HepG2 (cell line): ENCODE results near the gene RNF175. TPM values are rescaled to one million over a fixed set of nuclear protein-coding genes. Genes with fewer than 3 reads are reported as not detected.
A peak's percentile ranks its signal among the peaks of the same experiment; 100 is the strongest.

Source experiments
- ATAC-seq: fragments of 200-7000 bp; cut with Tn5 transposase; 3 replicates; pipeline ENCODE4 v1.9.1; 2020; ENCODE audit warnings: mild to moderate bottlenecking, moderate library complexity
- BruUV-seq: library from RNA; stranded (reverse); fragments of 400-500 nt; replicated peaks from 2 replicates; lab custom pipeline; 2021; lab: Mats Ljungman, UMichigan
- CTCF ChIA-PET: fragments of 300-600 bp; formaldehyde crosslinking; extraction: SDS; loops from one replicate; lab custom pipeline; 2021; ENCODE audit warnings: low total read pairs, inconsistent platforms, low intra/inter-chr PET ratio; lab: Yijun Ruan, JAX
- POLR2A ChIA-PET: fragments of 350-600 bp; sonication (Branson Sonifier 250); formaldehyde crosslinking; loops from one replicate; lab custom pipeline; 2020; ENCODE audit warnings: antibody characterized with exemption, inconsistent platforms; lab: Yijun Ruan, JAX
- DNase-seq: peaks from one replicate; pipeline ENCODE4 v3.0.0-alpha.2; 2015; ENCODE audit warnings: low spot score
- FAIRE-seq: peaks from 3 replicates; lab custom pipeline; 2011; peaks lifted over from hg19 to GRCh38; lab: Jason Lieb, UNC
- H2AFZ ChIP-seq: one replicate; pipeline ENCODE4 v1.6.1; 2011; ENCODE audit warnings: low read length, inconsistent platforms
- H3K27ac ChIP-seq: fragments of 300-600 bp; 3 replicates; pipeline ENCODE4 v1.8.0; 2011; ENCODE audit warnings: mixed run types, mild to moderate bottlenecking, mixed read lengths, low read length, inconsistent platforms; ENCODE audit not compliant: insufficient read depth; ENCODE audit errors: extremely low read length
- H3K27me3 ChIP-seq, 2 experiments: fragments of 200-600 bp in 1 of 2; 2 replicates in 1 of 2; 3 replicates in 1 of 2; pipeline versions ENCODE4 v1.6.0 to v1.8.0; 2011; ENCODE audit warnings: low read length in 2 of 2, mild to moderate bottlenecking in 2 of 2, moderate library complexity in 2 of 2, inconsistent platforms in 1 of 2; ENCODE audit not compliant: insufficient read depth in 2 of 2, control insufficient read depth in 1 of 2
- H3K36me3 ChIP-seq, 2 experiments: fragments of 200-600 bp in 1 of 2; replicated peaks in 1 of 2; 2 replicates in 1 of 2; 3 replicates in 1 of 2; pipeline versions ENCODE4 v1.5.1 to v1.8.0; 2011; ENCODE audit warnings: low read length in 2 of 2, inconsistent platforms in 1 of 2; ENCODE audit not compliant: insufficient read depth in 2 of 2, control insufficient read depth in 1 of 2
- H3K4me1 ChIP-seq: 2 replicates; pipeline ENCODE4 v1.5.1; 2012; ENCODE audit warnings: low read length, inconsistent platforms; ENCODE audit not compliant: insufficient read depth
- H3K4me2 ChIP-seq: 2 replicates; pipeline ENCODE4 v1.6.0; 2011; ENCODE audit warnings: low read depth, low read length, inconsistent platforms
- H3K4me3 ChIP-seq, 3 experiments: fragments of 200-600 bp in 1 of 3; sonication (generic), shearing (Covaris generic) in 1 of 3; replicated peaks in 1 of 3; 2 replicates each; pipeline ENCODE4 v1.5.1; 2011 to 2016; ENCODE audit warnings: low read length in 3 of 3, inconsistent platforms in 2 of 3, low read depth in 2 of 3, mild to moderate bottlenecking in 2 of 3, control low read depth in 1 of 3, mixed read lengths in 1 of 3; ENCODE audit not compliant: insufficient read depth in 1 of 3
- H3K79me2 ChIP-seq: one replicate; pipeline ENCODE4 v1.6.1; 2011; ENCODE audit warnings: low read length, inconsistent platforms; ENCODE audit not compliant: insufficient read depth
- H3K9ac ChIP-seq: 2 replicates; pipeline ENCODE4 v1.6.0; 2011; ENCODE audit warnings: mild to moderate bottlenecking, low read depth, low read length, inconsistent platforms; ENCODE audit not compliant: insufficient read depth
- H3K9me3 ChIP-seq: 2 replicates; pipeline ENCODE4 v1.5.1; 2012; ENCODE audit warnings: mild to moderate bottlenecking, low read length
- H4K20me1 ChIP-seq: 2 replicates; pipeline ENCODE4 v1.6.0; 2011; ENCODE audit warnings: inconsistent platforms, mild to moderate bottlenecking, low read length, moderate library complexity; ENCODE audit not compliant: insufficient read depth
- CEBPB ChIP-seq: IDR thresholded peaks from 2 replicates; pipeline ENCODE4 v1.6.1; 2011; ENCODE audit warnings: low read depth, low read length, improper control_type of control experiment, borderline replicate concordance
- KDM5A ChIP-seq: fragments of 200-600 bp; sonication (generic); IDR thresholded peaks from 2 replicates; pipeline ENCODE4 v1.7.0; 2018; ENCODE audit warnings: antibody characterized with exemption, mild to moderate bottlenecking, low read length, borderline replicate concordance
- MAFF ChIP-seq: IDR thresholded peaks from 2 replicates; pipeline ENCODE4 v1.6.1; 2011; ENCODE audit warnings: low read depth, low read length, improper control_type of control experiment
- MAFK ChIP-seq, 2 experiments: IDR thresholded peaks in 1 of 2; conservative IDR thresholded peaks in 1 of 2; 2 replicates each; pipeline ENCODE4 v1.6.1; 2011; ENCODE audit warnings: improper control_type of control experiment in 2 of 2, low read length in 2 of 2
- SIN3A ChIP-seq: IDR thresholded peaks from 2 replicates; pipeline ENCODE4 v1.6.1; 2011; ENCODE audit warnings: low read depth, mild to moderate bottlenecking, control low read depth, low read length, borderline replicate concordance
- YEATS4 ChIP-seq: sonication (generic); formaldehyde crosslinking; IDR thresholded peaks from 2 replicates; pipeline ENCODE4 v1.4.0; 2020; ENCODE audit warnings: missing genetic modification reagents, borderline replicate concordance
- ZFAT ChIP-seq: sonication (generic); formaldehyde crosslinking; conservative IDR thresholded peaks from 2 replicates; pipeline ENCODE4 v1.8.1; 2023; ENCODE audit warnings: missing genetic modification reagents, inconsistent platforms
- ZNF230 ChIP-seq: sonication (generic); formaldehyde crosslinking; IDR thresholded peaks from 2 replicates; pipeline ENCODE4 v1.4.0; 2020; ENCODE audit warnings: mild to moderate bottlenecking, missing genetic modification reagents
- ZNF276 ChIP-seq: sonication (generic); formaldehyde crosslinking; IDR thresholded peaks from 2 replicates; pipeline ENCODE4 v1.4.0; 2020; ENCODE audit warnings: mild to moderate bottlenecking, low read depth, missing genetic modification reagents
- whole genome bisulfite sequencing: methylation state at CpG from one replicate; pipeline ENCODE4 v1.1.6; 2017; ENCODE audit warnings: low lambda C conversion rate; 5-methylcytosine and 5-hydroxymethylcytosine counted together
- in situ Hi-C: cut with HindIII; loops from 2 replicates; pipeline ENCODE4 v1.10.0; 2017; ENCODE audit warnings: low pct_unique_long_range_greater_than_20kb; ENCODE audit not compliant: extremely low pct_ligation_motif_present
- intact Hi-C: fragments of 100-400 bp; cut with micrococcal nuclease; formaldehyde crosslinking; loops from one replicate; pipeline ENCODE4 v1.10.0; 2022; ENCODE audit not compliant: unreplicated experiment
- polyA plus RNA-seq, 8 experiments: library from polyadenylated mRNA; depleted of rRNA in 3 of 8; stranded (reverse) in 7 of 8; unstranded in 1 of 8; fragments of >200 nt; fragmentation: Illumina TruSeq in 4 of 8; extraction: Trizol in 4 of 8; gene quantifications; 2 replicates each; pipeline versions ENCODE4 v1.2.1 to v1.2.3, GENCODE V29; 2011 to 2016; ENCODE audit warnings: low read depth in 4 of 8, missing spikeins in 1 of 8, mixed read lengths in 1 of 8; ENCODE audit not compliant: insufficient read depth in 1 of 8
- total RNA-seq, 5 experiments: library from RNA; depleted of rRNA; stranded (reverse); fragments of >200 nt; fragmentation: Illumina TruSeq; extraction: Trizol; gene quantifications; 2 replicates each; pipeline ENCODE4 v1.2.3, GENCODE V29; 2016; ENCODE audit warnings: low read depth in 1 of 5

Gene RNF175
- total and polyA plus RNA-seq, 2 of the 13 experiments (the other 11 are each of a cell fraction or from before 2014, with no cell fraction given) = not detected

- no peak overlapping the region for H3K4me3 ChIP-seq
- DNase-seq = no peak
- CTCF ChIA-PET = no interaction called here
- TF ChIP-seq ZFAT (CRISPR knock-in tag) (no peak), CEBPB (no peak), ZNF276 (CRISPR knock-in tag) (no peak), MAFK (conservative IDR thresholded peaks at IDR 0.05 in 1 of 2, IDR thresholded peaks at IDR 0.05 in 1 of 2; ENCODE audit: low read length in 2 of 2) (0 out of 4 replicates have a peak, but pooled peaks of 1 of the 2 experiments have one; percentile 3), MAFF (0 out of 2 replicates have a peak, but pooled peaks have one; percentile 7), SIN3A (no peak), YEATS4 (CRISPR knock-in tag) (no peak), ZNF230 (CRISPR knock-in tag) (no peak), KDM5A (no peak)
- TF ChIP-seq, all 625 proteins: peak for 2
- Histone ChIP-seq H3K4me1 (no peaks in the 10 kb centered on the region), H2AFZ (no peak overlapping the region), H3K27me3 (no peaks in the 10 kb centered on the region), H3K27ac (no peak overlapping the region), H4K20me1 (no peaks in the 10 kb centered on the region), H3K36me3 (no peaks in the 10 kb centered on the region), H3K4me2 (no peak overlapping the region), H3K9ac (no peak overlapping the region), H3K79me2 (no peaks in the 10 kb centered on the region), H3K9me3 (no peaks in the 10 kb centered on the region)
- in situ Hi-C loops = no loop called here
- 0% methylated on average over 2 of the region's 2 CpGs for WGBS
- POLR2A ChIA-PET = no interaction called here
- BruUV-seq = no TSS peak
- no peak for ATAC-seq
- FAIRE-seq = no peak
- intact Hi-C loops = no loop called here
Measured at GRCh38 chr4:153799694-153800074, 39.9 kb upstream of the RNF175 start.
